Prostate gland (tissue), 2 donors: ENCODE measurements around the gene PLSCR3. TPM values are rescaled to one million over a fixed set of nuclear protein-coding genes. Genes with fewer than 3 reads are reported as not detected.

Source experiments
- DNase-seq: peaks from one replicate; pipeline ENCODE4 v3.0.0-alpha.2; 2019; ENCODE audit warnings: low spot score
- H3K27ac ChIP-seq, 2 donors: fragments of 200-600 bp; sonication (generic); 2 replicates each; pipeline ENCODE4 v1.5.1; 2017 to 2019
- H3K27me3 ChIP-seq: fragments of 200-600 bp; sonication (generic); replicated peaks from 2 replicates; pipeline ENCODE4 v1.5.1; 2019; ENCODE audit not compliant: insufficient read depth
- H3K36me3 ChIP-seq, 2 donors: fragments of 200-600 bp; sonication (generic); 1 replicate in 1 of 2; 2 replicates in 1 of 2; pipeline versions ENCODE4 v1.5.1 to v1.8.1; 2017 to 2019
- H3K4me1 ChIP-seq: fragments of 200-600 bp; sonication (generic); replicated peaks from 2 replicates; pipeline ENCODE4 v1.5.1; 2019
- H3K4me3 ChIP-seq, 2 donors: fragments of 200-600 bp; sonication (generic); 2 replicates each; pipeline ENCODE4 v1.5.1; 2017 to 2019
- H3K9me3 ChIP-seq: fragments of 200-600 bp; sonication (generic); 2 replicates; pipeline ENCODE4 v1.5.1; 2017
- CTCF ChIP-seq, 4 experiments: fragments of 200-600 bp in 2 of 4; fragments of 450-650 bp in 2 of 4; sonication (generic) in 2 of 4; IDR thresholded peaks; 1 replicate in 3 of 4; 2 replicates in 1 of 4; pipeline ENCODE4 v1.5.1; 2016 to 2019; ENCODE audit warnings: antibody characterized with exemption in 4 of 4, mild to moderate bottlenecking in 2 of 4, moderate library complexity in 2 of 4
- POLR2A ChIP-seq: fragments of 450-650 bp; IDR thresholded peaks from one replicate; pipeline ENCODE4 v1.6.1; 2016; ENCODE audit warnings: antibody characterized with exemption, mild to moderate bottlenecking
- POLR2AphosphoS5 ChIP-seq: sonication (generic); formaldehyde crosslinking; IDR thresholded peaks from one replicate; pipeline ENCODE4 v1.6.1; 2017; ENCODE audit warnings: antibody characterized with exemption
- WGBS: methylation state at CpG from one replicate; pipeline ENCODE4 v1.1.5; 2018; 5-methylcytosine and 5-hydroxymethylcytosine counted together
- intact Hi-C: fragments of 100-400 bp; cut with DNase I; formaldehyde crosslinking; loops from one replicate; pipeline ENCODE4 v1.14.2; 2022
- total RNA-seq, 2 donors: library from RNA; depleted of rRNA; stranded (reverse); fragments of >200 nt; gene quantifications; one replicate each; pipeline ENCODE4 v1.1.0, GENCODE V29; 2016

The PLSCR3 gene
- total RNA-seq, 2 donors from 2014 or later, result 25.8 to 26.4 TPM

- Histone ChIP-seq H3K27me3 (no peaks in the 10 kb centered on the region), H3K4me1 (no peaks in the 10 kb centered on the region), H3K36me3 (no peaks in the 10 kb centered on the region), H3K9me3 (no peaks in the 10 kb centered on the region), H3K27ac (no peak overlapping the region), H3K4me3 (no peak overlapping the region)
- 83% methylated on average over 6 of the region's 6 CpGs for WGBS
- no peak for TF ChIP-seq POLR2AphosphoS5
- TF ChIP-seq CTCF (IDR thresholded peaks at IDR 0.05), result no peak
- TF ChIP-seq POLR2A, result no peak
- intact Hi-C loops, result no loop called here
- DNase-seq, result no peak
These were observed 22.0 kb upstream of the PLSCR3 start for GRCh38 chr17:7416323-7416722.

GRCh38 chr17:7415784-7416183 is 21.5 kb upstream of the PLSCR3 start:
- no peak for DNase-seq
- 89% methylated on average over 21 of the region's 23 CpGs for WGBS
- intact Hi-C loops, result no loop called here
- no peaks in the 10 kb centered on the region for H3K9me3 ChIP-seq
- no peaks in the 10 kb centered on the region for H3K36me3 ChIP-seq
- H3K27ac ChIP-seq, result no peak overlapping the region
- no peaks in the 10 kb centered on the region for H3K4me1 ChIP-seq
- no peak for TF ChIP-seq POLR2A
- TF ChIP-seq CTCF (IDR thresholded peaks at IDR 0.05), result no peak
- no peak for TF ChIP-seq POLR2AphosphoS5
- no peak overlapping the region for H3K4me3 ChIP-seq
- H3K27me3 ChIP-seq, result no peaks in the 10 kb centered on the region

GRCh38 chr17:7414837-7415236 is 20.5 kb upstream of the PLSCR3 start:
- Histone ChIP-seq H3K27ac (no peak overlapping the region), H3K4me1 (no peaks in the 10 kb centered on the region), H3K36me3 (no peaks in the 10 kb centered on the region), H3K27me3 (no peaks in the 10 kb centered on the region), H3K9me3 (no peaks in the 10 kb centered on the region), H3K4me3 (no peak overlapping the region)
- DNase-seq, result no peak
- no peak for TF ChIP-seq CTCF (IDR thresholded peaks at IDR 0.05)
- no peak for TF ChIP-seq POLR2AphosphoS5
- TF ChIP-seq POLR2A, result no peak
- intact Hi-C loops, result no loop called here
- 80% methylated on average over 14 of the region's 14 CpGs for whole genome bisulfite sequencing

- H3K36me3 ChIP-seq, result no peaks in the 10 kb centered on the region
- no peak overlapping the region for H3K27ac ChIP-seq
- H3K27me3 ChIP-seq, result no peaks in the 10 kb centered on the region
- no peaks in the 10 kb centered on the region for H3K4me1 ChIP-seq
- DNase-seq, result no peak
- H3K9me3 ChIP-seq, result no peaks in the 10 kb centered on the region
- no peak overlapping the region for H3K4me3 ChIP-seq
- 72% methylated on average over 6 of the region's 6 CpGs for WGBS
- no peak for TF ChIP-seq POLR2A
- TF ChIP-seq CTCF (IDR thresholded peaks at IDR 0.05), result no peak
- no peak for TF ChIP-seq POLR2AphosphoS5
- intact Hi-C loops, result no loop called here
These were observed 19.1 kb upstream of the PLSCR3 start for GRCh38 chr17:7413346-7413985.

- Histone ChIP-seq H3K4me1 (no peaks in the 10 kb centered on the region), H3K4me3 (no peak overlapping the region), H3K9me3 (no peaks in the 10 kb centered on the region), H3K27ac (no peak overlapping the region), H3K27me3 (no peaks in the 10 kb centered on the region), H3K36me3 (no peaks in the 10 kb centered on the region)
- 94% methylated on average over 8 of the region's 8 CpGs for WGBS
- intact Hi-C loops, result no loop called here
- DNase-seq, result no peak
- TF ChIP-seq POLR2A, result no peak
- TF ChIP-seq CTCF (IDR thresholded peaks at IDR 0.05), result no peak
- TF ChIP-seq POLR2AphosphoS5, result no peak
These were observed 17.1 kb upstream of the PLSCR3 start for GRCh38 chr17:7411427-7411750.
